ENCODE measurements around the gene CAPZB.

The CAPZB gene

DNA sequence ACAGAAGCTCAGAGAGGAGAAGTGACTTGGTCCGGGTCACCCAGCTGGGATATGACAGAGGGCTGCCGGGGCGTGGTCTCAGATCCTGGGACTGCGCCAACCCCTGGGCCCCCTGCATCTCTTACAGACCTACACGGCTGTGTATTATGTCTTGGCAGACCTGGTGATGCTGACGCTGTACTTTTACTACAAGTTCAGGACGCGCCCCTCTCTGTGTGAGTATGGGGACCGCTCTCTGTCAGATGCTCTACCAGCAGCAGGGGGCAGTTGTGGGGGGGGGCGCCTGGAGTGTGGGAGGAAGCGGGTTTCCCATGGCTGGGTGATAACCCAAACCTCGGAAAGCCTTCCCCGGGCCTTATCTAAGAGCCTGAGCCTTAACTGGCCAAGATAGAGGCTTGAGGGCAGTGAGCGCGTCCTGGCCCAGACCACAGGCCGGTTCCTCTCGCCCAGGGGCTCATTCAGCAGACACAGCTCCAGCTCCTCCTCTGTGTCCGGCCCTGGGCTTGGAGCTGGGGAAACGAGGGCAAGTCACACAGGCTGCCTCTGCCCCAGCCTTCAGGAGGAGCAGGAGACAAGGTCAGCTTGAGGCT lies 159.9 kb downstream of the CAPZB start:
- H3K9me2 ChIP-seq (replicated peaks; ENCODE audit: insufficient read depth, low read length), result no peaks in the 10 kb centered on the region
- no peaks in the 10 kb centered on the region for H3K36me3 ChIP-seq (ENCODE audit: low read length)
- H4K20me1 ChIP-seq (ENCODE audit: low read depth, low read length), result no peaks in the 10 kb centered on the region
- H3K27me3 ChIP-seq (ENCODE audit: low read length), result no peaks in the 10 kb centered on the region
- no peak for TF ChIP-seq CTCF (IDR thresholded peaks at IDR 0.05; ENCODE audit: insufficient read depth, low read length, poor library complexity, severe bottlenecking)
- TF ChIP-seq EZH2phosphoT487 (conservative IDR thresholded peaks at IDR 0.05; ENCODE audit: low read length), result no peak
- no peak overlapping the region for H3K4me2 ChIP-seq (ENCODE audit: low read depth, low read length, poor library complexity, severe bottlenecking)
- H3K9ac ChIP-seq (ENCODE audit: low read length), result no peak overlapping the region
- no peak overlapping the region for H3K27ac ChIP-seq (ENCODE audit: low read depth, low read length)
- no peak overlapping the region for H3K4me3 ChIP-seq (ENCODE audit: insufficient read depth, low read length, poor library complexity, severe bottlenecking)
- no peaks in the 10 kb centered on the region for H3F3A ChIP-seq (ENCODE audit: insufficient read depth)
- no peaks in the 10 kb centered on the region for H3K9me3 ChIP-seq (ENCODE audit: insufficient read depth, low read length)
- no peaks in the 10 kb centered on the region for H3K79me2 ChIP-seq (ENCODE audit: insufficient read depth, low read length)
- H2AFZ ChIP-seq (ENCODE audit: low read depth, low read length, severe bottlenecking), result no peak overlapping the region

DNA sequence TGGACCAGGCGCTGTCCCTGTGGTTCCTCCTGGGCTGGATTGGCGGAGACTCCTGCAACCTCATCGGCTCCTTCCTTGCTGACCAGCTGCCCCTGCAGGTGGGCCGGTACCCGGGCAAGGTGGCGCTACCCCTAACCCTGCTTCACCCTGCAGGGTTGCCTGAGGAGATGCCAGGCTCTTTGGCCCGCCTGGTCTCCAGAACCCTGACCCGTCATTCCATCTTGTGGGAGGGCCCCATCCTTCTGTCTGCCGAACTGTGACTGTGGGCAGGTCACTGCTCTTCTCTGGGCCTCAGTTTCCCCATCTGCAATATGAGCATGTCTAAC lies 160.7 kb downstream of the CAPZB start:
- Histone ChIP-seq H3K9me3 (ENCODE audit: insufficient read depth, low read length) (no peaks in the 10 kb centered on the region), H3F3A (ENCODE audit: insufficient read depth) (no peaks in the 10 kb centered on the region), H3K4me3 (ENCODE audit: insufficient read depth, low read length, poor library complexity, severe bottlenecking) (no peak overlapping the region), H3K79me2 (ENCODE audit: insufficient read depth, low read length) (no peaks in the 10 kb centered on the region), H3K4me2 (ENCODE audit: low read depth, low read length, poor library complexity, severe bottlenecking) (no peak overlapping the region), H3K27me3 (ENCODE audit: low read length) (no peaks in the 10 kb centered on the region), H2AFZ (ENCODE audit: low read depth, low read length, severe bottlenecking) (no peak overlapping the region), H3K9me2 (replicated peaks; ENCODE audit: insufficient read depth, low read length) (no peaks in the 10 kb centered on the region), H3K27ac (ENCODE audit: low read depth, low read length) (no peak overlapping the region), H3K9ac (ENCODE audit: low read length) (no peak overlapping the region), H4K20me1 (ENCODE audit: low read depth, low read length) (no peaks in the 10 kb centered on the region), H3K36me3 (ENCODE audit: low read length) (no peaks in the 10 kb centered on the region)
- TF ChIP-seq EZH2phosphoT487 (conservative IDR thresholded peaks at IDR 0.05; ENCODE audit: low read length) (no peak), CTCF (IDR thresholded peaks at IDR 0.05; ENCODE audit: insufficient read depth, low read length, poor library complexity, severe bottlenecking) (no peak)

GRCh38 chr1:19323987-19324664 lies 161.2 kb downstream of the CAPZB start:
- no peaks in the 10 kb centered on the region for H3K9me3 ChIP-seq (ENCODE audit: insufficient read depth, low read length)
- H3F3A ChIP-seq (ENCODE audit: insufficient read depth), result no peaks in the 10 kb centered on the region
- H3K9me2 ChIP-seq (replicated peaks; ENCODE audit: insufficient read depth, low read length), result no peaks in the 10 kb centered on the region
- H3K27ac ChIP-seq (ENCODE audit: low read depth, low read length), result no peak overlapping the region
- no peak overlapping the region for H3K4me3 ChIP-seq (ENCODE audit: insufficient read depth, low read length, poor library complexity, severe bottlenecking)
- H3K36me3 ChIP-seq (ENCODE audit: low read length), result no peaks in the 10 kb centered on the region
- H3K27me3 ChIP-seq (ENCODE audit: low read length), result no peaks in the 10 kb centered on the region
- TF ChIP-seq EZH2phosphoT487 (conservative IDR thresholded peaks at IDR 0.05; ENCODE audit: low read length) (no peak), CTCF (IDR thresholded peaks at IDR 0.05; ENCODE audit: insufficient read depth, low read length, poor library complexity, severe bottlenecking) (no peak)
- H3K4me2 ChIP-seq (ENCODE audit: low read depth, low read length, poor library complexity, severe bottlenecking), result no peak overlapping the region
- H2AFZ ChIP-seq (ENCODE audit: low read depth, low read length, severe bottlenecking), result no peak overlapping the region
- H3K79me2 ChIP-seq (ENCODE audit: insufficient read depth, low read length), result no peaks in the 10 kb centered on the region
- H4K20me1 ChIP-seq (ENCODE audit: low read depth, low read length), result no peaks in the 10 kb centered on the region
- no peak overlapping the region for H3K9ac ChIP-seq (ENCODE audit: low read length)
